HepG2 (cell line): ENCODE data around the gene OARD1. TPM values are rescaled to one million over a fixed set of nuclear protein-coding genes. Genes with fewer than 3 reads are reported as not detected.

Experiments used
- AGO2 ChIP-seq: fragments of 200-400 bp; formaldehyde crosslinking; optimal IDR thresholded peaks from 2 replicates; pipeline ENCODE3; 2017; ENCODE audit warnings: mild to moderate bottlenecking, low read depth, low read length, moderate library complexity
- BCL6 ChIP-seq: IDR thresholded peaks from 2 replicates; pipeline ENCODE4 v1.6.1; 2016; ENCODE audit warnings: missing genetic modification reagents, missing compliant biosample characterization
- CENPBD1 ChIP-seq: sonication (generic); formaldehyde crosslinking; IDR thresholded peaks from 2 replicates; pipeline ENCODE4 v1.8.0; 2022; ENCODE audit warnings: missing genetic modification reagents, low read depth, mild to moderate bottlenecking, borderline replicate concordance
- CREB1 ChIP-seq, 2 experiments: fragments of 450-650 bp in 1 of 2; IDR thresholded peaks; 2 replicates each; pipeline ENCODE4 v1.6.1; 2016 to 2017; ENCODE audit warnings: control low read depth in 1 of 2, mild to moderate bottlenecking in 1 of 2, missing compliant biosample characterization in 1 of 2, missing genetic modification characterization in 1 of 2
- DPF2 ChIP-seq: sonication (generic); formaldehyde crosslinking; IDR thresholded peaks from 2 replicates; pipeline ENCODE4 v1.4.0; 2020; ENCODE audit warnings: mild to moderate bottlenecking, low read depth, missing genetic modification reagents, borderline replicate concordance
- FOXP1 ChIP-seq, 2 experiments: fragments of 450-650 bp in 1 of 2; IDR thresholded peaks; 2 replicates each; pipeline ENCODE4 v1.6.1; 2017 to 2018; ENCODE audit warnings: antibody characterized with exemption in 1 of 2
- KDM5A ChIP-seq: fragments of 200-600 bp; sonication (generic); IDR thresholded peaks from 2 replicates; pipeline ENCODE4 v1.7.0; 2018; ENCODE audit warnings: antibody characterized with exemption, mild to moderate bottlenecking, low read length, borderline replicate concordance
- KLF12 ChIP-seq: sonication (generic); formaldehyde crosslinking; IDR thresholded peaks from 2 replicates; pipeline ENCODE4 v1.4.0; 2020; ENCODE audit warnings: missing genetic modification reagents, borderline replicate concordance
- MBNL3 ChIP-seq: fragments of 250-450 bp; sonication (Bioruptor Pico); conservative IDR thresholded peaks from 2 replicates; pipeline ENCODE4 v1.8.0; 2022; ENCODE audit warnings: mild to moderate bottlenecking, inconsistent platforms
- RAD51 ChIP-seq: fragments of 450-650 bp; IDR thresholded peaks from 2 replicates; pipeline ENCODE4 v1.6.1; 2016; ENCODE audit warnings: borderline replicate concordance
- ZFP36L2 ChIP-seq: sonication (generic); formaldehyde crosslinking; IDR thresholded peaks from 2 replicates; pipeline ENCODE4 v1.4.0; 2020; ENCODE audit warnings: missing genetic modification reagents
- ZNF101 ChIP-seq: sonication (generic); formaldehyde crosslinking; IDR thresholded peaks from 2 replicates; pipeline ENCODE4 v1.4.0; 2020; ENCODE audit warnings: mild to moderate bottlenecking, low read depth, missing genetic modification reagents, borderline replicate concordance
- ZNF792 ChIP-seq: IDR thresholded peaks from 2 replicates; pipeline ENCODE4 v1.6.1; 2016
- ZSCAN31 ChIP-seq: sonication (generic); formaldehyde crosslinking; IDR thresholded peaks from 2 replicates; pipeline ENCODE4 v1.5.0; 2020; ENCODE audit warnings: low read depth, mild to moderate bottlenecking, missing genetic modification reagents
- polyA plus RNA-seq, 8 experiments: library from polyadenylated mRNA; depleted of rRNA in 3 of 8; stranded (reverse) in 7 of 8; unstranded in 1 of 8; fragments of >200 nt; fragmentation: Illumina TruSeq in 4 of 8; extraction: Trizol in 4 of 8; gene quantifications; 2 replicates each; pipeline versions ENCODE4 v1.2.1 to v1.2.3, GENCODE V29; 2011 to 2016; ENCODE audit warnings: low read depth in 4 of 8, missing spikeins in 1 of 8, mixed read lengths in 1 of 8; ENCODE audit not compliant: insufficient read depth in 1 of 8
- total RNA-seq, 5 experiments: library from RNA; depleted of rRNA; stranded (reverse); fragments of >200 nt; fragmentation: Illumina TruSeq; extraction: Trizol; gene quantifications; 2 replicates each; pipeline ENCODE4 v1.2.3, GENCODE V29; 2016; ENCODE audit warnings: low read depth in 1 of 5
- TF ChIP-seq, protein P1 (sequence below): sonication (generic); formaldehyde crosslinking; IDR thresholded peaks from 2 replicates; pipeline ENCODE4 v1.4.0; 2020; ENCODE audit warnings: missing genetic modification reagents, mild to moderate bottlenecking, borderline replicate concordance
- TF ChIP-seq, protein P2 (sequence below): sonication (generic); formaldehyde crosslinking; IDR thresholded peaks from 2 replicates; pipeline ENCODE4 v1.5.1; 2020; ENCODE audit warnings: missing genetic modification reagents, mild to moderate bottlenecking, borderline replicate concordance

Gene OARD1
- total and polyA plus RNA-seq, 2 of the 13 experiments (the other 11 are each of a cell fraction or from before 2014, with no cell fraction given): 18.4 to 49.0 TPM

DNA sequence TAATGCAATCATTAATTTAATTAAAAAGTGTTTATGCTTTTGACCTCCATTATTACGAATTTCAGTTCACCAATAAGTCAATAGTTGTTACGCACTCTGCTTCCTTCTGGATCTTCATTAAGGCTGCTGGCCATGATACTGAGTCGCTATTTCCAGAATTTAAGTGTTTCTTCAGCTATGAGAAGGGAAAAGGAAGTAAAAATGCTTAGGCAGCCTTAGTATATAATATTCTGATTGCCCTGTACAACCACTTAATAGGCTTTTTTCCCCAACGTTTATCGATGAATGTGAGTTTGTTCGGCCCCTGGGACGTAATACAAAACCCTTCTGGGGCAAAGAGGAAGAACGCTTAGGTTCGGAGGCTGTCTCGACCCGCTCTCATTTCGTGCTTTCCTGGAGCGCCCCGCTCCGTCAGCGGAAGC, 644 bp downstream of the OARD1 start (continued):
- TF ChIP-seq FOXP1 (IDR thresholded peaks at IDR 0.05): no peak
- 0 out of 2 replicates have a peak, but pooled peaks have one; percentile 7 for TF ChIP-seq FOXP1 (CRISPR knock-in tag; IDR thresholded peaks at IDR 0.05)
- TF ChIP-seq, protein P1, sequence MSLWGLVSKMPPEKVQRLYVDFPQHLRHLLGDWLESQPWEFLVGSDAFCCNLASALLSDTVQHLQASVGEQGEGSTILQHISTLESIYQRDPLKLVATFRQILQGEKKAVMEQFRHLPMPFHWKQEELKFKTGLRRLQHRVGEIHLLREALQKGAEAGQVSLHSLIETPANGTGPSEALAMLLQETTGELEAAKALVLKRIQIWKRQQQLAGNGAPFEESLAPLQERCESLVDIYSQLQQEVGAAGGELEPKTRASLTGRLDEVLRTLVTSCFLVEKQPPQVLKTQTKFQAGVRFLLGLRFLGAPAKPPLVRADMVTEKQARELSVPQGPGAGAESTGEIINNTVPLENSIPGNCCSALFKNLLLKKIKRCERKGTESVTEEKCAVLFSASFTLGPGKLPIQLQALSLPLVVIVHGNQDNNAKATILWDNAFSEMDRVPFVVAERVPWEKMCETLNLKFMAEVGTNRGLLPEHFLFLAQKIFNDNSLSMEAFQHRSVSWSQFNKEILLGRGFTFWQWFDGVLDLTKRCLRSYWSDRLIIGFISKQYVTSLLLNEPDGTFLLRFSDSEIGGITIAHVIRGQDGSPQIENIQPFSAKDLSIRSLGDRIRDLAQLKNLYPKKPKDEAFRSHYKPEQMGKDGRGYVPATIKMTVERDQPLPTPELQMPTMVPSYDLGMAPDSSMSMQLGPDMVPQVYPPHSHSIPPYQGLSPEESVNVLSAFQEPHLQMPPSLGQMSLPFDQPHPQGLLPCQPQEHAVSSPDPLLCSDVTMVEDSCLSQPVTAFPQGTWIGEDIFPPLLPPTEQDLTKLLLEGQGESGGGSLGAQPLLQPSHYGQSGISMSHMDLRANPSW (CRISPR knock-in tag): 0 out of 2 replicates have a peak, but pooled peaks have one; percentile 4
- TF ChIP-seq BCL6 (CRISPR knock-in tag): peak; percentile 59; the same call in 1 of the 2 replicates
- TF ChIP-seq, protein P2, sequence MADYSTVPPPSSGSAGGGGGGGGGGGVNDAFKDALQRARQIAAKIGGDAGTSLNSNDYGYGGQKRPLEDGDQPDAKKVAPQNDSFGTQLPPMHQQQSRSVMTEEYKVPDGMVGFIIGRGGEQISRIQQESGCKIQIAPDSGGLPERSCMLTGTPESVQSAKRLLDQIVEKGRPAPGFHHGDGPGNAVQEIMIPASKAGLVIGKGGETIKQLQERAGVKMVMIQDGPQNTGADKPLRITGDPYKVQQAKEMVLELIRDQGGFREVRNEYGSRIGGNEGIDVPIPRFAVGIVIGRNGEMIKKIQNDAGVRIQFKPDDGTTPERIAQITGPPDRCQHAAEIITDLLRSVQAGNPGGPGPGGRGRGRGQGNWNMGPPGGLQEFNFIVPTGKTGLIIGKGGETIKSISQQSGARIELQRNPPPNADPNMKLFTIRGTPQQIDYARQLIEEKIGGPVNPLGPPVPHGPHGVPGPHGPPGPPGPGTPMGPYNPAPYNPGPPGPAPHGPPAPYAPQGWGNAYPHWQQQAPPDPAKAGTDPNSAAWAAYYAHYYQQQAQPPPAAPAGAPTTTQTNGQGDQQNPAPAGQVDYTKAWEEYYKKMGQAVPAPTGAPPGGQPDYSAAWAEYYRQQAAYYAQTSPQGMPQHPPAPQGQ (CRISPR knock-in tag): 0 out of 2 replicates have a peak, but pooled peaks have one; percentile 8
- TF ChIP-seq CENPBD1: 0 out of 2 replicates have a peak, but pooled peaks have one; percentile 20
- TF ChIP-seq KDM5A: peak; percentile 58; the same call in 1 of the 2 replicates
- no peak for TF ChIP-seq ZNF101
- no peak for TF ChIP-seq KLF12 (CRISPR knock-in tag)
- TF ChIP-seq DPF2: no peak
- no peak for TF ChIP-seq ZSCAN31 (CRISPR knock-in tag)
- no peak for TF ChIP-seq RAD51
- 0 out of 2 replicates have a peak, but pooled peaks have one; percentile 3 for TF ChIP-seq ZNF792
- no peak for TF ChIP-seq MBNL3
- TF ChIP-seq AGO2: no peak
- TF ChIP-seq CREB1 (IDR thresholded peaks at IDR 0.05): no peak
- TF ChIP-seq CREB1 (CRISPR knock-in tag; IDR thresholded peaks at IDR 0.05): 0 out of 2 replicates have a peak, but pooled peaks have one; percentile 6
- no peak for TF ChIP-seq ZFP36L2 (CRISPR knock-in tag)
